ENCODE results near the gene ECEL1. TPM values are rescaled to one million over a fixed set of nuclear protein-coding genes. Genes with fewer than 3 reads are reported as not detected.
"Not testable (repeated sequence)": the region's sequence is repeated elsewhere in the genome, so short reads cannot be mapped to it uniquely, and the experiment has no call there.

The ECEL1 gene
- total and polyA plus RNA-seq, 5 donors, result 0.05 to 0.25 TPM; not detected in 3

GRCh38 chr2:232455426-232456255 lies 32.0 kb downstream of the ECEL1 start, which contains the start of gene ALPI:
TSS of gene ALPI (plus strand) at chr2:232456153. CDS start at chr2:232456200, 47 bp downstream.
- DNase-seq (no peak), ATAC-seq (no peak)
- WGBS, result 78% methylated on average over 14 of the region's 14 CpGs
- no peaks in the 10 kb centered on the region for H3K9me3 ChIP-seq (ENCODE audit: control insufficient read depth, low read length)
- H3K27me3 ChIP-seq (ENCODE audit: control insufficient read depth, insufficient read depth), result no peaks in the 10 kb centered on the region
- H3K4me1 ChIP-seq (ENCODE audit: control insufficient read depth, insufficient read depth, low read length), result no peaks in the 10 kb centered on the region
- no peak within 1 kb of the TSS for H3K4me3 ChIP-seq (ENCODE audit: low read length)
- H3K27ac ChIP-seq (ENCODE audit: low read length), result no peak within 1 kb of the TSS
- intact Hi-C loops (cut with DNase I), result no loop called here

DNA sequence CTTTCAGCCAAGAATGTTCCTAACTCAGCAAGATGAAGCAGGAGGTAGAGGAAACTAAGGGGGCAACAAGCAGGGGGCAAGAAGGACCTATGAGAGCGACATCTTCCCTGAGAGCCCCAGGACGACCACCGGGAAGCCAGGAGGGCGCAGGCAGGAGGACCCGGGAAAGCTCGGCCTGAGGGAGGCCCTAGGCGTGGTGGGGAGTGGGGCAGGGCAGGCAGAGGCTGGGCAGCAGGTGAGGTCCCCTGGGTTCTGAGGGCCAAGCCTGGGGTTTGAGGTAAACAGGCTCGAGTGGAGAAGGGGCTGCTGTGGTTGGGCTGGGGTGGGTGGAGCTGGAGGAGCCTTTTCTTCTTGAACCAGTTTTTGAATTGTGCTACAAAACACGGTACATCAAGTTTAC lies 33.0 kb downstream of the ECEL1 start:
- Histone ChIP-seq H3K27ac (ENCODE audit: low read length) (no peak overlapping the region), H3K4me3 (ENCODE audit: low read length) (no peak overlapping the region), H3K9me3 (ENCODE audit: control insufficient read depth, low read length) (no peaks in the 10 kb centered on the region), H3K27me3 (ENCODE audit: control insufficient read depth, insufficient read depth) (no peaks in the 10 kb centered on the region), H3K4me1 (ENCODE audit: control insufficient read depth, insufficient read depth, low read length) (no peaks in the 10 kb centered on the region)
- WGBS, result 85% methylated on average over 9 of the region's 9 CpGs
- no peak for DNase-seq
- no peak for ATAC-seq
- intact Hi-C loops (cut with DNase I), result no loop called here

GRCh38 chr2:232451645-232452044 lies 36.0 kb downstream of the ECEL1 start:
- H3K27me3 ChIP-seq (ENCODE audit: control insufficient read depth, insufficient read depth); H3K27ac ChIP-seq (ENCODE audit: low read length); ATAC-seq; H3K9me3 ChIP-seq (ENCODE audit: control insufficient read depth, low read length); intact Hi-C loops (cut with DNase I); H3K4me3 ChIP-seq (ENCODE audit: low read length); DNase-seq; H3K4me1 ChIP-seq (ENCODE audit: control insufficient read depth, insufficient read depth, low read length): not testable (repeated sequence)
- 74% methylated on average over 3 of the region's 3 CpGs for WGBS

- intact Hi-C loops (cut with DNase I), result loop anchor here in 2 of 4 donors (5.0 kb wide), 1 partner anchor 72 kb away; the partner anchor contains the start of gene PRSS56 (in 2 of the 2)
Measured at GRCh38 chr2:232449964-232450363, 37.7 kb downstream of the ECEL1 start.

DNA sequence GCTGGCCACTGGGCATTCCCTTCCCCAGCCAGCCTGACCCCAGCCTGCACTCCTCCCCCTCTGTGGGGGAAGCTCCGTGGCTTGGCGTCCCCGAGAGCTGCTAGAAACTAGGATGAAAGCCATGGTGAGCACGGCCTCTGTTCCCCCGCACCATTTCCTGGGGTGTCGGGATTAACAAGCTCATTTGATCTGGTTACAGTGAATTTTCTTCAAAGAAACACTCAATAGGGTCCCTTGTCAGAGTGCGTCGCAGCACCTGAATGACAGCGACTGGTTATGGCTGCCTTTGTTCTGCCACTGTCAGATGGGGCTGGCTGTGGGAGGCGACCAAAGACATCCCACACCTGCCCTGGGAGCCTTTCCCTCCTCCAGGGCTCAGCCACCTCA lies 39.3 kb downstream of the ECEL1 start:
- Histone ChIP-seq H3K4me3 (ENCODE audit: low read length) (no peak overlapping the region), H3K9me3 (ENCODE audit: control insufficient read depth, low read length) (no peaks in the 10 kb centered on the region), H3K27ac (ENCODE audit: low read length) (no peak overlapping the region), H3K27me3 (ENCODE audit: control insufficient read depth, insufficient read depth) (no peaks in the 10 kb centered on the region), H3K4me1 (ENCODE audit: control insufficient read depth, insufficient read depth, low read length) (no peaks in the 10 kb centered on the region)
- WGBS, result 63% methylated on average over 10 of the region's 10 CpGs
- ATAC-seq (no peak), DNase-seq (no peak)
- intact Hi-C loops (cut with DNase I), result loop anchor here in 2 of 4 donors (5.0 kb wide), 1 partner anchor 74 kb away; the partner anchor contains the start of gene PRSS56 (in 2 of the 2)

More at GRCh38 chr2:232449964-232450363, 37.7 kb downstream of the ECEL1 start:
- Histone ChIP-seq H3K27me3 (ENCODE audit: control insufficient read depth, insufficient read depth) (no peaks in the 10 kb centered on the region), H3K4me1 (ENCODE audit: control insufficient read depth, insufficient read depth, low read length) (no peaks in the 10 kb centered on the region), H3K4me3 (ENCODE audit: low read length) (no peak overlapping the region), H3K9me3 (ENCODE audit: control insufficient read depth, low read length) (no peaks in the 10 kb centered on the region), H3K27ac (ENCODE audit: low read length) (no peak overlapping the region)
- DNase-seq (no peak), ATAC-seq (no peak)
- WGBS, result 63% methylated on average over 12 of the region's 12 CpGs

DNA sequence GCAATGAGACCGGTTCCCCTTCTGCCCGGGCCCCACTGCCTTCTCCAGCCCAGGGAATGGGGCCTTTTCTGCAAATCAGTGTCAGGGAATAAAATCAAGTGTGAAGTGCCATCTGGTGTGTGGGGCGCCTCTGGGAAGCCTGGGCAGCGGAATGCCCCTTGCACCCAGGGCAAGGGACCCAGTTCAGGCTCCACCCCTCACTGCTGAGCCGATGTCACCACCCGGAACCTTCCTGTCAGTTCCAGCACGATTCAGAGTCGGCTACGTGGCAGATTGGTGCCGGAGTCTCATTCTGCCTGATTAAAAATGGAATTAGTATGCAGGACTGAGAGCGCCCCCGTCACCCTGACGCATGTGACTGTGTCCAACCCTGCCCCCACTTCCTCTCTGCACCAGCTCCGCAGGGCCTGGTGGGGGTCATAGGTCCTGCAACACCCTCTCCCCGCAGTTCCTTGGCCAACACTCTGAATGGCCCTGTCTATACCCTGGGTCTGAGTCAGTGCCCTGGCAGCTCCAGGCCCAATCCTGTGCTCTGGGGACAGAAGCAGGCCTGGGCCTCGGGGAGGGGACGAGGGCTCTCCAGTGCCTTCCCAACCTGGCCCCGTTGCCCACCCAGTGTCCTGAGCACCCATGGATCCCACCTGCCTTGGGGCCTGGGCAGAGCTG lies 39.9 kb downstream of the ECEL1 start:
- WGBS, result 75% methylated on average over 18 of the region's 18 CpGs
- intact Hi-C loops (cut with DNase I), result loop anchor here in 3 of 4 donors (2.0 to 5.0 kb wide), 2 partner anchors 75 kb away; partner anchors contain the start of gene PRSS56 (in 2 of the 3)
- H3K9me3 ChIP-seq (ENCODE audit: control insufficient read depth, low read length), result no peaks in the 10 kb centered on the region
- no peaks in the 10 kb centered on the region for H3K27me3 ChIP-seq (ENCODE audit: control insufficient read depth, insufficient read depth)
- H3K27ac ChIP-seq (ENCODE audit: low read length), result no peak overlapping the region
- ATAC-seq (no peak), DNase-seq (no peak)
- H3K4me1 ChIP-seq (ENCODE audit: control insufficient read depth, insufficient read depth, low read length), result no peaks in the 10 kb centered on the region
- no peak overlapping the region for H3K4me3 ChIP-seq (ENCODE audit: low read length)

GRCh38 chr2:232447091-232447620 lies 40.5 kb downstream of the ECEL1 start:
- no peaks in the 10 kb centered on the region for H3K27me3 ChIP-seq (ENCODE audit: control insufficient read depth, insufficient read depth)
- no peak overlapping the region for H3K27ac ChIP-seq (ENCODE audit: low read length)
- DNase-seq, result no peak
- H3K4me1 ChIP-seq (ENCODE audit: control insufficient read depth, insufficient read depth, low read length), result no peaks in the 10 kb centered on the region
- intact Hi-C loops (cut with DNase I), result loop anchor here in 3 of 4 donors (2.0 to 5.0 kb wide), 2 partner anchors 75 to 76 kb away; partner anchors contain the start of gene PRSS56 (in 2 of the 3)
- WGBS, result 81% methylated on average over 9 of the region's 9 CpGs
- no peaks in the 10 kb centered on the region for H3K9me3 ChIP-seq (ENCODE audit: control insufficient read depth, low read length)
- ATAC-seq, result no peak
- H3K4me3 ChIP-seq (ENCODE audit: low read length), result no peak overlapping the region

DNA sequence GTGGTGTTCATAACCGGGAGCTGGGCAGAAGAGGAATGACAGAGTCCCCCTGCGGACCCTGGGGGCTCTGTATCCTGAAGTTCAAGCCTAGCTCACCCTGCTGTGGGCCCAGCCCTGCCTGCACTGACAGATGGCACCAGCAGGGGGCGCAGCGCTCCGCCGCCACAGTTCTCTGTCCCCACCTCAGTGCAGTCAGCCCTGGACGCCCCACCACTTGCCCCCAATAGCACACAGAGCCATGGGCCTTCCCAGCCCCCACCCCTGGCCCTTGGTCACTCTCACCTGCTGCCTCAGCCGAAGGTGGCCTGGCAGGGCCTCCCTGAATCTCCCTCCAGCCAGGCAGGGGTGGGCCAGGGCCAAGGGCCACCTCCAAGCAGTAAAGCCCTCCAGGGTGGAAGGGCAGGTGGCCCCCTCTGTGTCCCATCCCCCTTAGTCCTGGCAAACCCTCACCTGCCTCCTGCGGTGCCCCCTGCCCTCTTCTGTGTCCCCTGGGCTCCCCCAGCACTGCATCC lies 41.3 kb downstream of the ECEL1 start:
- intact Hi-C loops (cut with DNase I), result loop anchor here in 3 of 4 donors (2.0 to 5.0 kb wide), 2 partner anchors 76 kb away; partner anchors contain the start of gene PRSS56 (in 2 of the 3)
- H3K4me1 ChIP-seq (ENCODE audit: control insufficient read depth, insufficient read depth, low read length); H3K27ac ChIP-seq (ENCODE audit: low read length); H3K27me3 ChIP-seq (ENCODE audit: control insufficient read depth, insufficient read depth); H3K4me3 ChIP-seq (ENCODE audit: low read length); H3K9me3 ChIP-seq (ENCODE audit: control insufficient read depth, low read length): not testable (repeated sequence)
- WGBS, result 33% methylated on average over 7 of the region's 9 CpGs
- ATAC-seq (peak in 1 of 2 donors; percentile 9), DNase-seq (peak in 1 of 3 donors; percentile 66)

DNA sequence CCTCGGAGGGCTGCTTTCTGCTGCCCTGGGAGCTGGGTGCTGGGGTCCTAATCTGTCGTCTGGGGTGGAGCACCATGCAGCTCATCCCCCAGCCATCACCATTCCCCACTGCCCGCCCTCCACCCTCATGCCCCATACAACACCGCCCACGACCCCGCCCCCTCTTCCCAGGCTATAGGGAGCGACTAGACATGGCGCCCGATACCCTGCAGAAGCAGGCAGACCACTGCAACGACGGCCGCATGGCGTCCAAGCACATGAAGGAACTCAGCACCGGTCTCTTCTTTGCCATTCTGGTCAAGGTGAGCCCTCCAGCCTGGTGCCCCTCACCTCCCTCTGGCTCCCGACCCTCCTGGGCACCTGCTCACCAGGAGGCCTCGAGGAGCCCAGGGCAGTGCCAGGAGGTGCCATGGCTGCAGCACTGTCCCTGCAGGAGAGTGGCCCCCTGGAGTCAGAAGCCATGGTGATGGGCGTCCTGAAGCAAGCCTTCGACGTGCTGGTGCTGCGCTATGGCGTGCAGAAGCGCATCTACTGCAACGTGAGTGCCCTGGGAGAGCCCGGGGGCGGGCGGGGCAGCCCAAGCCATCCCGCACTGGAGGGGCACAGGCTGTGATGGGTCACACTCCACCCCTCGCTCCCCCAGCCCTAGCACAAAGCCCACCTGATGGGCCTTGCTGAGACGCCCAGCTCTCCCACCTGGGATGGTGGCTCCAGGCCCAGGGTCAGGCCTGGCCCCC lies 42.3 kb downstream of the ECEL1 start:
- H3K9me3 ChIP-seq (ENCODE audit: control insufficient read depth, low read length); H3K27ac ChIP-seq (ENCODE audit: low read length); H3K27me3 ChIP-seq (ENCODE audit: control insufficient read depth, insufficient read depth); H3K4me3 ChIP-seq (ENCODE audit: low read length); DNase-seq; ATAC-seq; H3K4me1 ChIP-seq (ENCODE audit: control insufficient read depth, insufficient read depth, low read length): not testable (repeated sequence)
- intact Hi-C loops (cut with DNase I), result loop anchor here in 2 of 4 donors (5.0 kb wide), 1 partner anchor 77 kb away; the partner anchor contains the start of gene PRSS56 (in 2 of the 2)
- 83% methylated on average over 26 of the region's 29 CpGs for WGBS
